CD14-positive monocyte (primary cell): ENCODE results near the gene RAB3GAP2. TPM values are rescaled to one million over a fixed set of nuclear protein-coding genes. Genes with fewer than 3 reads are reported as not detected.

ENCODE experiments used
- DNase-seq, 3 donors: peaks; one replicate each; pipeline ENCODE4 v3.0.0-alpha.2; 2011 to 2022
- H2AFZ ChIP-seq: 2 replicates; pipeline ENCODE4 v1.6.0; 2012; ENCODE audit warnings: mild to moderate bottlenecking, low read depth, low read length, inconsistent platforms; ENCODE audit not compliant: insufficient read depth, poor library complexity, severe bottlenecking
- H3K27ac ChIP-seq, 2 donors: 1 replicate in 1 of 2; 2 replicates in 1 of 2; pipeline ENCODE4 v1.5.1; 2012 to 2013; ENCODE audit warnings: low read length in 2 of 2, control low read depth in 1 of 2, inconsistent platforms in 1 of 2, low read depth in 1 of 2, mild to moderate bottlenecking in 1 of 2
- H3K27me3 ChIP-seq, 2 donors: one replicate each; pipeline versions ENCODE4 v1.6.0 to v1.6.1; 2011 to 2013; ENCODE audit warnings: low read length in 2 of 2; ENCODE audit not compliant: control insufficient read depth in 2 of 2, insufficient read depth in 2 of 2
- H3K36me3 ChIP-seq, 2 donors: replicated peaks in 1 of 2; 1 replicate in 1 of 2; 2 replicates in 1 of 2; pipeline versions ENCODE4 v1.5.1 to v1.6.1; 2012 to 2013; ENCODE audit warnings: low read length in 2 of 2, control low read depth in 1 of 2, inconsistent platforms in 1 of 2, mild to moderate bottlenecking in 1 of 2; ENCODE audit not compliant: insufficient read depth in 2 of 2, control insufficient read depth in 1 of 2
- H3K4me1 ChIP-seq, 2 donors: 1 replicate in 1 of 2; 2 replicates in 1 of 2; pipeline versions ENCODE4 v1.5.1 to v1.6.1; 2012 to 2013; ENCODE audit warnings: low read length in 2 of 2, control low read depth in 1 of 2, inconsistent platforms in 1 of 2, mild to moderate bottlenecking in 1 of 2, moderate library complexity in 1 of 2; ENCODE audit not compliant: insufficient read depth in 2 of 2, control insufficient read depth in 1 of 2
- H3K4me2 ChIP-seq: replicated peaks from 2 replicates; pipeline ENCODE3; 2012; ENCODE audit warnings: low read length, moderate library complexity, mild to moderate bottlenecking; ENCODE audit not compliant: poor library complexity, severe bottlenecking; ENCODE audit errors: extremely low read depth
- H3K4me3 ChIP-seq, 3 experiments: fragments of 200-600 bp in 1 of 3; sonication (generic) in 1 of 3; replicated peaks in 1 of 3; 1 replicate in 2 of 3; 2 replicates in 1 of 3; pipeline ENCODE4 v1.5.1; 2011 to 2013; ENCODE audit warnings: low read length in 3 of 3, mild to moderate bottlenecking in 3 of 3, control low read depth in 2 of 3, low read depth in 2 of 3, inconsistent platforms in 1 of 3, moderate library complexity in 1 of 3
- H3K79me2 ChIP-seq: 2 replicates; pipeline ENCODE4 v1.6.0; 2012; ENCODE audit warnings: mild to moderate bottlenecking, control low read depth, inconsistent platforms, low read length, moderate library complexity; ENCODE audit not compliant: insufficient read depth
- H3K9ac ChIP-seq: 2 replicates; pipeline ENCODE4 v1.6.0; 2017; ENCODE audit warnings: low read length, mild to moderate bottlenecking; ENCODE audit not compliant: insufficient read depth, poor library complexity, severe bottlenecking
- H3K9me3 ChIP-seq, 2 donors: replicated peaks in 1 of 2; 1 replicate in 1 of 2; 2 replicates in 1 of 2; pipeline versions ENCODE4 v1.5.1 to v1.6.1; 2012 to 2013; ENCODE audit warnings: low read length in 2 of 2, control low read depth in 1 of 2; ENCODE audit not compliant: control insufficient read depth in 1 of 2, insufficient read depth in 1 of 2
- H4K20me1 ChIP-seq: 2 replicates; pipeline ENCODE4 v1.6.0; 2012; ENCODE audit warnings: mild to moderate bottlenecking, low read length, control low read depth, moderate library complexity; ENCODE audit not compliant: insufficient read depth
- H3K27ac Mint-ChIP-seq, 7 donors: one replicate each; pipeline ENCODE4 v1.8.0; 2020; ENCODE audit warnings: mild to moderate bottlenecking in 7 of 7, mixed read lengths in 7 of 7, moderate library complexity in 6 of 7, inconsistent platforms in 2 of 7
- H3K27me3 Mint-ChIP-seq, 3 donors: one replicate each; pipeline ENCODE4 v1.8.0; 2021 to 2022; ENCODE audit warnings: low read depth in 3 of 3, mild to moderate bottlenecking in 3 of 3, mixed read lengths in 3 of 3, moderate library complexity in 3 of 3, inconsistent platforms in 1 of 3
- H3K36me3 Mint-ChIP-seq, 2 donors: one replicate each; pipeline ENCODE4 v1.8.0; 2020; ENCODE audit warnings: mixed read lengths in 2 of 2, inconsistent platforms in 1 of 2, mild to moderate bottlenecking in 1 of 2
- H3K4me1 Mint-ChIP-seq: one replicate; pipeline ENCODE4 v1.8.0; 2020; ENCODE audit warnings: mild to moderate bottlenecking, mixed read lengths
- H3K4me3 Mint-ChIP-seq, 2 donors: one replicate each; pipeline ENCODE4 v1.8.0; 2020; ENCODE audit warnings: mild to moderate bottlenecking in 2 of 2, mixed read lengths in 2 of 2, moderate library complexity in 1 of 2
- H3K9me3 Mint-ChIP-seq, 7 donors: one replicate each; pipeline ENCODE4 v1.8.0; 2020 to 2022; ENCODE audit warnings: mixed read lengths in 7 of 7, mild to moderate bottlenecking in 6 of 7, moderate library complexity in 6 of 7, inconsistent platforms in 2 of 7
- WGBS: methylation state at CpG from one replicate; pipeline ENCODE4 v1.1.5; 2013; ENCODE audit warnings: missing lambda C conversion rate; ENCODE audit not compliant: insufficient coverage; 5-methylcytosine and 5-hydroxymethylcytosine counted together
- intact Hi-C, 2 donors: fragments of 100-400 bp; cut with micrococcal nuclease; formaldehyde crosslinking; loops; one replicate each; pipeline versions ENCODE4 v1.15.0 to v1.15.1; 2023
- polyA plus RNA-seq, 3 donors: library from polyadenylated mRNA; depleted of rRNA in 1 of 3; unstranded in 2 of 3; stranded (reverse) in 1 of 3; fragments of 300-500 nt in 2 of 3; fragments of >200 nt in 1 of 3; fragmentation: Illumina TruSeq in 2 of 3; gene quantifications; 1 replicate in 2 of 3; 2 replicates in 1 of 3; pipeline ENCODE4 v1.2.3, GENCODE V29; 2012 to 2021
- TF ChIP-seq, protein P1 (sequence below): fragments of 200-600 bp; IDR thresholded peaks from one replicate; pipeline ENCODE4 v1.8.0; 2022; ENCODE audit warnings: antibody characterized with exemption, mild to moderate bottlenecking

RAB3GAP2 gene
- polyA plus RNA-seq, 3 donors = 9.8 to 12.1 (median 11.6) TPM

DNA sequence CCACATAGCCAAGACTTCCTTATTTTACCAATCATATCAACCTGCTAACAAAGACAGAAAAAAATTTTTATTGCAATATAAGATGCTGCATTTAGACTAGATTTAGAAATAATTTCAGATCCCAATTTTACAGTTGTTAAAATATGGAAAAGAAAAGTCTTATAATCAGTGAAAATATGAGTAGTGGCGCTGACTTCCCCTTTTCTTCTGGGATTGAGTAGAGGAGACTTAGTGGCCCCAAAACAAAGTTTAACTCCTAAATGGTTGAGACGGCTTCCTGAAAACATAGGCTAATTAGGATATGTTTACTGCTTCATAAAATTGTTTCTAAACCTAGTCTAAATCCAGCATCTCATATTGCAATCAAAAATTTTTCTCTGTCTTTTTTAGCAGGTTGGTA, 68.4 kb downstream of the RAB3GAP2 start:
- H3K36me3 ChIP-seq = peaks cover 61 to 85% of the 10 kb centered on the region in 2 donors

DNA sequence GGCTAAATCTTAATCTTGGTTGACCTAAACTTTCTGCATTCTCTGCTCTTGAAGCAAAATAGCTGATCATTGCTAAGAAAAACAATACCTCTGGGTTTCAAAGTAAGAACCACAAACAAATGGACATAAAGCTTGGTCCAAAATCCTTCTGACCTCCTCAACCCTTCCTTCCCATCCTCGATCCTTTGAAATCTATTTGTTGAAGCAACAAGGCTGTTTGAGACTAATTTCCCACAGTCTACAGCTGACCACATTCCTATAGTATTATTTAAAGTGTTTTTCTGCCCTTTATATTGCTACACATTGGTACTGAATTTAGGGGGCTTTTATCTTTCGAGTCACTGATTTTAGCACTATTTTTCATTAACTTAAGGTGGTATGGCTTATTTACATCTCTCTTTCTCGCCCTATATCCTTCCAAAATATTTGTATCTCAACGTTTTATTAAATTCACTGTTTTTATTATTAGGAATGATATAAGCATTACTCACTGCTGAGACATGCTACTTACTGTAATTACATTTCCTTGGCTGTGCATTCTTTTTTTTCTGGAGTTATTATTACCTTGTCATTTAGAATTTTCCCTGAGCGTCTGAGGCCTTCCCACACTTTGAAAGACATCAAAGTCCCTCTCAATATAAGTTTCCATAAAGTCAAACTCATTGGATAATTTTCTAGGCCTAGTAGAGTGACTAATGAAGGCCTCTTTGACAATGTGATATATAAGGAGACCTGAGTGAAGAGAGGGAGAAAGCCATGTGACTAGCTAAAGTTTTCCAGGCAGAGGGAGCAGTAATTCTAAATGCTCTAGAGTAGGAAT, 73.9 kb downstream of the RAB3GAP2 start:
- Histone ChIP-seq H3K36me3 (peaks cover 57 to 96% of the 10 kb centered on the region in 2 donors), H3K27me3 (no peaks in the 10 kb centered on the region), H3K4me2 (no peak overlapping the region), H4K20me1 (no peaks in the 10 kb centered on the region), H2AFZ (no peak overlapping the region), H3K9me3 (no peaks in the 10 kb centered on the region), H3K4me1 (no peaks in the 10 kb centered on the region), H3K4me3 (no peak overlapping the region), H3K27ac (no peak overlapping the region), H3K9ac (no peak overlapping the region), H3K79me2 (no peaks in the 10 kb centered on the region)
- DNase-seq = no peak
- Mint-ChIP-seq H3K4me3 (no peak overlapping the region), H3K27me3 (no peaks in the 10 kb centered on the region), H3K36me3 (peaks cover 30 to 37% of the 10 kb centered on the region in 2 donors), H3K4me1 (no peaks in the 10 kb centered on the region), H3K27ac (no peak overlapping the region), H3K9me3 (no peaks in the 10 kb centered on the region)
- intact Hi-C loops = no loop called here
- TF ChIP-seq, protein P1, sequence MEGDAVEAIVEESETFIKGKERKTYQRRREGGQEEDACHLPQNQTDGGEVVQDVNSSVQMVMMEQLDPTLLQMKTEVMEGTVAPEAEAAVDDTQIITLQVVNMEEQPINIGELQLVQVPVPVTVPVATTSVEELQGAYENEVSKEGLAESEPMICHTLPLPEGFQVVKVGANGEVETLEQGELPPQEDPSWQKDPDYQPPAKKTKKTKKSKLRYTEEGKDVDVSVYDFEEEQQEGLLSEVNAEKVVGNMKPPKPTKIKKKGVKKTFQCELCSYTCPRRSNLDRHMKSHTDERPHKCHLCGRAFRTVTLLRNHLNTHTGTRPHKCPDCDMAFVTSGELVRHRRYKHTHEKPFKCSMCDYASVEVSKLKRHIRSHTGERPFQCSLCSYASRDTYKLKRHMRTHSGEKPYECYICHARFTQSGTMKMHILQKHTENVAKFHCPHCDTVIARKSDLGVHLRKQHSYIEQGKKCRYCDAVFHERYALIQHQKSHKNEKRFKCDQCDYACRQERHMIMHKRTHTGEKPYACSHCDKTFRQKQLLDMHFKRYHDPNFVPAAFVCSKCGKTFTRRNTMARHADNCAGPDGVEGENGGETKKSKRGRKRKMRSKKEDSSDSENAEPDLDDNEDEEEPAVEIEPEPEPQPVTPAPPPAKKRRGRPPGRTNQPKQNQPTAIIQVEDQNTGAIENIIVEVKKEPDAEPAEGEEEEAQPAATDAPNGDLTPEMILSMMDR = no peak
- no CpG with 5 or more reads among the region's 5 CpGs for WGBS

More for the DNA sequence above, 68.4 kb downstream of the RAB3GAP2 start:
- H3K27me3 ChIP-seq = no peaks in the 10 kb centered on the region
- TF ChIP-seq, protein P1 = no peak
- Mint-ChIP-seq H3K4me1 (no peaks in the 10 kb centered on the region), H3K36me3 (peaks cover 42 to 49% of the 10 kb centered on the region in 2 donors), H3K9me3 (peaks cover 0 to 4% (median 3%) of the 10 kb centered on the region in 7 donors), H3K27ac (no peak overlapping the region), H3K27me3 (no peaks in the 10 kb centered on the region), H3K4me3 (no peak overlapping the region)
- no peak for DNase-seq
- no peak overlapping the region for H3K4me3 ChIP-seq
- no peaks in the 10 kb centered on the region for H3K79me2 ChIP-seq
- H3K4me2 ChIP-seq = no peak overlapping the region
- no peak overlapping the region for H3K27ac ChIP-seq
- no peaks in the 10 kb centered on the region for H3K9me3 ChIP-seq
- H2AFZ ChIP-seq = no peak overlapping the region
- no peaks in the 10 kb centered on the region for H3K4me1 ChIP-seq
- H4K20me1 ChIP-seq = no peaks in the 10 kb centered on the region
- WGBS = no CpG with 5 or more reads among the region's 2 CpGs
- intact Hi-C loops = no loop called here
- no peak overlapping the region for H3K9ac ChIP-seq
